NCI-H2196 (cell line): Measurements from ENCODE around the gene TRAPPC2.
"Not testable (repeated sequence)": the region's sequence is repeated elsewhere in the genome, so short reads cannot be mapped to it uniquely, and the experiment has no call there.

Source experiments
- DNase-seq: peaks from one replicate; lab custom pipeline; 2025; ENCODE audit not compliant: unreplicated experiment; lab: John Stamatoyannopoulos, UW

TRAPPC2 gene

GRCh38 chrX:13699183-13699826, 35.1 kb downstream of the TRAPPC2 start:
- no peak for DNase-seq

DNA sequence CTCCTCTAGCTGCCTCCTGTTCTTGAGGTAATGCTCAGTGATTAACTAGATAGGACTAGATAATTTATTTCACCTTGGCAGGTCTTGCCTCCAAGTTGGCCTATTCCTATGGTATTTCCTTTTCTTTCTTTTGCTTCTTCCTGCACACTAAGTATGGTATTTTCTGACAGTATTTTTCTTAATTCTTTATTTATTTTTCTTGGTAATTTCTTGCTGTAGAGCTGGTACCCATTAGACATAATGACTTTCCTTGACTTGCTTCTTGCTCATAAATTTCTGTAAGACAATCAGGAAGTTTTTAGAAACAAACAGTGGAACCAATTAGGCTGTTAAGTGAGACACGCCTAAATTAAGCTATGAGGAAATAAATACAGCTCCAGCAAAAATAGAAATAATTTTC, 36.0 kb downstream of the TRAPPC2 start:
- DNase-seq = no peak

GRCh38 chrX:13697976-13698375, 36.4 kb downstream of the TRAPPC2 start:
- no peak for DNase-seq

- DNase-seq = no peak
Observed at GRCh38 chrX:13697455-13697854, 37.0 kb downstream of the TRAPPC2 start.

GRCh38 chrX:13695601-13696115, 38.8 kb downstream of the TRAPPC2 start:
- no peak for DNase-seq

DNA sequence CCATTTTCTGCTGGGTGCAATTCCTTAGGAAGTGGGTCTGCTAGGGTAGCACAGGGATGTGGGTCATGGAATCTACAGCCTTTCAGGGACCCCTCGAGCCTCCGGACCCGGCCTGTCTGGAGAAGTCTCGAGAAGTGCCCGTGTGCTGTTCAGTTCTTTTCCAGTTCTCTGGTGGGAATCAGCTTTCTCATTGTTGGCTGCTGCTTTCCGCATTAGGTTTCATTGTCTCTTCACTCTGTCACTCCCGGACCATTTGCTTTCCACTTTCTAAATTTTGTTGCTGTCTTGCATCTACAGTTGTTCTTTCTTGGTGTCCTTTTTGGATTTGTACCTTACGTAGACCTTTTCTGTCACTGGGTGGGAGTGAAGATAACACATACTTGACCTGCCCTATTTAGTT, 39.4 kb downstream of the TRAPPC2 start:
- DNase-seq = no peak

- DNase-seq = no peak
Observed at GRCh38 chrX:13694359-13694758, 40.1 kb downstream of the TRAPPC2 start.

DNA sequence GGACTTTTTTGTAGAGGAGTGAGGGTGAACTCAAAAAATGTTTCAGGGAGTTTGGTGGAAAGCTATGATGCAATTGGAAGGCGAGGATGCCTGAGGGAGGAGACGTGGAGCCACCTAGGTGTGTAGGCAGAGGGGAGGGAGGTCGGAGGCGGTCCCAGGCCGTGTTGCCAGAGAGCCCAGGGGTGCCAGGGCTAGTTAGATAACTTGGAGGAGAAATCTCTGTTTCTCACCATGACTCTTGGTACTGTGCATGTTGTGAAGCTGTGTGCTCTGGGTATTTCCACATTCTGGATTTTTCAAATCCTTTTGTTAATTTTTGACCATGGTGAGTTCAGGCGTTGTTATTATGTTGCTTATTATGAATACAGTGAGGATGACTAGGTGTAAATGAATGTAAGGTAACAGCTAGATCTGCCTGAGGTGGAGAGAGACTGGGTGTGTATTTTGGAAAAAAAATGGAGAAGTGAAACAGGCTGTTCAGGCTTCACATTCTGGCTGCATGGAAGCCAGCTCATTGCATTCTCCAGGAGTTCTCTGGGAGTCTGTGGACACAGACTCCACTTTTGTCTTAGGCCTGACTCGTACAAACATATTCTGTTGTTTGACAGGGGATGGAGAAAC, 41.0 kb downstream of the TRAPPC2 start:
- DNase-seq = no peak

DNA sequence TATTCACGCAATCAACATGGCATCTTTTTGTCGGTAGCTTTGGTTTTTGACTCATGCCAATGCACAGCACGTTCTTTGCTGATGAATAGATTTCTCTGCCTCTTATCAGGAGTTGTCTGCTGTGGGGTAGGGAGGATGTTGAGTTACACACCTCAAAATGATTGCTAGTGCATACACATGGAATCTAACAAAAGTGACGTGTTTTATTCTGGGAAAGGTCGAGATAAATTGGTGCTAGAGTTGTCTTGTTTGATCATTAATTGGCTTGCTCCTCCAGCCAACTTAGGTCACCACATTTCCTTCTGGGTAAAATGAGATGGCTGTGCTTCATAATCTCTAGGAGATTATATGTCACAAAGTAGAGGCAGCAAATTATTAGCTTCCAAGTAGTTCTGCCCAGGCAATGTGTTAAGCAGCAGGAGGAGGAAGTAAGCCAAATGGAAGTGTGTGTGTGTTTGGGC, 41.6 kb downstream of the TRAPPC2 start:
- no peak for DNase-seq

DNA sequence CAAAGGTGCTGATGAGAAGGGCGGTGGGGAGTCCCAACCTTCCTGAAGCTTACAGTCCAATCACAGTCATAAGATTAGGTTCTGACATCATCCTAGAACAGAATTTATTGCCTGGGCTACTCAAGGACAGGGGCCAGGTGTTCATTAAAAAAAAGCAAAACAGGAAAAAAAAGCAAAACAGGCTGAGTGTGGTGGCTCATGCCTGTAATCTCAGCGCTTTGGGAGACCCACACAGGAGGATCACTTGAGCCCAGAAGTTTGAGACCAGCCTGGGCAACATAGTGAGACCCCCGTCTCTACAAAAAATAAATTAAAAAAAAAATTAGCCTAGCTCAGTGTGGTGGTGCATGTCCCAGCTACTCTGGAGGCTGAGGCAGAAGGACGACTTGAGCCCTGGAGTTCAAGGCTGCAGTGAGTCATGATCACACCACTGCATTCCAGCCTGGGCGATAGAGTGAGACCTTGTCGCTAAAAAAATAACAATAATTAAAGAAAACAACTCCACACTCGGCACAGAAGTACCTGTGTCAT, 42.5 kb downstream of the TRAPPC2 start:
- no peak for DNase-seq

- no peak for DNase-seq
Observed at GRCh38 chrX:13690836-13691235, 43.6 kb downstream of the TRAPPC2 start.

DNA sequence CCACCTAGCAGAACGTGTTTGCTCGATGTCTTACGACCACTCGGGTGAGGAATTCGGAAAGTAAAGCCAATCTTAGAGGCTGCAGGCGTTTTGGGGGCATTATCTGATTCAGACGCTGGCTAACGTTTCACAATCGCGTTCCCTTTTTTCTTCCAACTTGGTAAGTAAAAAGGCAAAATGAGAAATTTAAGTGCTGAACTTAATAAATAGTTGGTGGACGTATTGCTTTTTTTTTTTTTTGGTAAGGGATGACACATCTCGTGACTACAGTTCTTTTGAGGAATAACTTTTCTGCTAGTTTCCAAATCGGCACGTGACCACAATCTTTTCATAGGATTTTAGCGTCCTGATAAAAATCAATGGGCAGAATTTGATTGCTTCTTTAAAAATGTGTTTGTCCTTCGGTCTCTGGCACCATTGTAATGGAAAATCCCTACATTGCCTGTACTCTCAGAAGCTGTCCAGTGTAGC, 44.6 kb downstream of the TRAPPC2 start:
- no peak for DNase-seq

- DNase-seq = peak; percentile 53
Observed at GRCh38 chrX:13688958-13689740, 45.3 kb downstream of the TRAPPC2 start, which contains the start of gene RAB9A. TSS of gene RAB9A (plus strand) at chrX:13689128. CDS start at chrX:13708747, 19,619 bp downstream.

DNA sequence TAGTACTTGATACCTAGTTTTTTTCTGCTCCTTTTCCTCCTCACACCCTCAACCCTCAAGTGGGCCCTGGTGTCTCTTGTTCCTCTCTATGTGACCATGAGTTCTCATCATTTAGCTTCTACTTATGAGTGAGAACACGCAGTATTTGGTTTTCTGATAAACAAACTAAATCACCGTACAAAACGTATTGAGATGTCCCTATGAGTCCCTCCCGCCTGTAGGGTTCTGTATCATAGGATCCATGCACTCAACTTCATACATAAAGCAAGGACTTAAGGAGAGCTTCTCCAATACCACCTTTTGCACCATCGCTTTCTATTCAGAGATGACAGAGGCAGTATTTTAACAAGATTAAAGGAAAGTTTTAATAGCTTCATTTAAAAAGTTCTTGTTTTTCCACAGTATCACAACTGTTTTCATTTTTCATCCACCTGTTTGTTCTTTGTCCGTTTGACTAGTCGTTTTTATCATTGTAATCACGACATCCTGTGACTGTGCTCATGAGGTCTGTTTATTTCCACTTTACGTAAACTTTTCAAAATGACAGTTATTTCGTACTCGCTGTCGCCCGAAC, 45.9 kb downstream of the TRAPPC2 start:
- DNase-seq = no peak

DNA sequence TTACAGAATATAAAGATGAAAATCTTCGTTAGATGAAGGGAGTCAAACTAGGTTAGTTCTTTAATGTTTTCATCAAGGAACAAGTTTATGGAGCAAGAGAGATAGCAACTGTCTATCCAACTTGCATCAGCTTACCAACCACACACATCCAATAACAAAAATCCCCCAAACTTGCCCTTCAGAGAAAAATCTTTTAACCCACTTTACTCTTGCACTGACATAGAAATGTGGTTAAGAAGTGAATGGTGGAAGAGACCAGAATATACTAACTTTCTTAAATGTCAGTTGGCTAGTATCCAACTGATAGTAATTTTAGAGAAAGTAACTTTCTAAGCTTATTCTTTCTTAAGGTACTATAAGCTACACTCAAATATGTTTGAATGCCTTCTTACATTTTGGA, 47.2 kb downstream of the TRAPPC2 start:
- no peak for DNase-seq

DNA sequence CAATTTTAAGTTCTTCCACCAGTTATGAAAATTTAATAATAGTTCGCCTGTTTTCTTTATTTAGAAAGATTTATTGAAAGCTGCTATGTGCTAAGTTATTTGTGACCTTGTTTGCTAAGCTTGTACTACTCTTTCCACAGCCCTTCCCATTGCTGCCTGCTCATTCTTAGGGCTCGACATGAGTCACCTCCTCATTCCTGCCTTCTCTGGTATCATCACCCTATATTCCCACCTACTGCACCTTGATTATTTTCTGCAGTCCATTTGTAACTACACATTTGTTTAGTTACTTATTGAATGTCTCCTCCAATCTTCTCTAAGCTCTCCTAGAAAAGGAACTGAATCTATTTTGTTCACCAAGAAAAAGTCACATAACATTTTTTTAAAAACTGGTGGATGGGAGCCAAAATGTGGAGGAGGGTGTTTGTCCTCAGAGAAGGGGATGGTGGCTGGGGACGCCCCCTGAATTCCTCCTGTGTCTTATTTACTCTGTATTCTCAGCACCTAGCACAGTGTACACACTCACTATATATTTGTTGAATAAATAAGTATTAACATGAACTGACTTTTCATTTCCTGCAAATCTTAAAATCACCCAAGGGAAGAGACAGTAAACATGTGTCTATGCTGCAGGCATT, 49.2 kb downstream of the TRAPPC2 start:
- no peak for DNase-seq

GRCh38 chrX:13684361-13684760, 50.1 kb downstream of the TRAPPC2 start:
- no peak for DNase-seq

GRCh38 chrX:13681595-13681994, 52.8 kb downstream of the TRAPPC2 start:
- DNase-seq = no peak

DNA sequence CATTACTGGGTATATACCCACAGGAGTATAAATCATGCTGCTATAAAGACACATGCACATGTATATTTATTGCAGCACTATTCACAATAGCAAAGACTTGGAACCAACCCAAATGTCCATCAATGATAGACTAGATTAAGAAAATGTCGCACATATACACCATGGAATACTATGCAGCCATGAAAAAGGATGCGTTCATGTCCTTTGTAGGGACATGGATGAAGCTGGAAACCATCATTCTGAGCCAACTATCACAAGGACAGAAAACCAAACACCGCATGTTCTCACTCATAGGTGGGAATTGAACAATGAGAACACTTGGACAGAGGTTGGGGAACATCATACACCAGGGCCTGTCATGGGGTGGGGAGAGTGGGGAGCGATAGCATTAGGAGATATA, 54.7 kb downstream of the TRAPPC2 start:
- DNase-seq = not testable (repeated sequence)

GRCh38 chrX:13676885-13677284, 57.5 kb downstream of the TRAPPC2 start:
- DNase-seq = no peak

GRCh38 chrX:13673016-13673415, 61.4 kb downstream of the TRAPPC2 start:
- no peak for DNase-seq
